Caco-2 (cell line): Measurements from ENCODE around the gene DPY30. TPM values are rescaled to one million over a fixed set of nuclear protein-coding genes. Genes with fewer than 3 reads are reported as not detected.

Source experiments
- BruUV-seq: library from RNA; stranded (reverse); fragments of 400-500 nt; replicated peaks from 2 replicates; lab custom pipeline; 2021; lab: Mats Ljungman, UMichigan
- CTCF ChIA-PET: fragments of 300-600 bp; sonication (Branson Sonifier 250); formaldehyde crosslinking; loops from one replicate; lab custom pipeline; 2022; ENCODE audit warnings: antibody characterized with exemption; lab: Charles Lee
- POLR2A ChIA-PET: fragments of 300-600 bp; sonication (Branson Sonifier 250); formaldehyde crosslinking; loops from one replicate; lab custom pipeline; 2022; ENCODE audit warnings: antibody characterized with exemption; lab: Charles Lee
- DNase-seq, 2 experiments: peaks; one replicate each; pipeline versions ENCODE4 v3.0.0 to v3.0.0-alpha.2; 2020 to 2022
- H3K27me3 ChIP-seq: replicated peaks from 2 replicates; pipeline ENCODE4 v1.6.0; 2011; ENCODE audit warnings: low read length; ENCODE audit not compliant: control insufficient read depth, insufficient read depth
- H3K36me3 ChIP-seq: 2 replicates; pipeline ENCODE4 v1.5.1; 2011; ENCODE audit warnings: low read length; ENCODE audit not compliant: control insufficient read depth, insufficient read depth
- H3K4me1 ChIP-seq: fragments of 250-450 bp; sonication (Bioruptor Pico); 2 replicates; pipeline ENCODE4 v1.5.1; 2020; ENCODE audit warnings: mild to moderate bottlenecking
- H3K4me3 ChIP-seq: 2 replicates; pipeline ENCODE4 v1.5.1; 2011; ENCODE audit warnings: low read depth, mild to moderate bottlenecking, control low read depth, low read length
- H3K9me3 ChIP-seq: fragments of 250-450 bp; sonication (Bioruptor Pico); 2 replicates; pipeline ENCODE4 v1.5.1; 2020; ENCODE audit warnings: mild to moderate bottlenecking, moderate library complexity
- H3K27ac Mint-ChIP-seq: one replicate; pipeline ENCODE4 v1.8.0; 2022; ENCODE audit warnings: mixed read lengths; ENCODE audit not compliant: unreplicated experiment
- H3K27me3 Mint-ChIP-seq: one replicate; pipeline ENCODE4 v1.8.0; 2022; ENCODE audit warnings: mixed read lengths; ENCODE audit not compliant: insufficient read depth, unreplicated experiment
- H3K36me3 Mint-ChIP-seq: one replicate; pipeline ENCODE4 v1.8.0; 2022; ENCODE audit warnings: mild to moderate bottlenecking, mixed read lengths; ENCODE audit not compliant: insufficient read depth, unreplicated experiment
- H3K4me1 Mint-ChIP-seq: one replicate; pipeline ENCODE4 v1.8.0; 2022; ENCODE audit warnings: low read depth, mixed read lengths; ENCODE audit not compliant: unreplicated experiment
- H3K4me3 Mint-ChIP-seq: one replicate; pipeline ENCODE4 v1.8.0; 2022; ENCODE audit warnings: mild to moderate bottlenecking, moderate library complexity, mixed read lengths; ENCODE audit not compliant: unreplicated experiment
- H3K9me3 Mint-ChIP-seq: one replicate; pipeline ENCODE4 v1.8.0; 2022; ENCODE audit warnings: mixed read lengths; ENCODE audit not compliant: unreplicated experiment
- CTCF ChIP-seq, 2 experiments: fragments of 200-600 bp in 1 of 2; IDR thresholded peaks; 1 replicate in 1 of 2; 2 replicates in 1 of 2; pipeline versions ENCODE4 v1.5.1 to v1.8.0; 2011 to 2022; ENCODE audit warnings: antibody characterized with exemption in 1 of 2, control low read depth in 1 of 2, inconsistent platforms in 1 of 2, low read depth in 1 of 2, low read length in 1 of 2, mild to moderate bottlenecking in 1 of 2, moderate library complexity in 1 of 2; ENCODE audit not compliant: insufficient read depth in 1 of 2, severe bottlenecking in 1 of 2, unreplicated experiment in 1 of 2
- intact Hi-C: fragments of 100-400 bp; cut with micrococcal nuclease; formaldehyde crosslinking; loops from one replicate; pipeline ENCODE4 v1.10.0; 2022; ENCODE audit not compliant: unreplicated experiment
- total RNA-seq: library from RNA; stranded (reverse); gene quantifications from 2 replicates; pipeline ENCODE4 v1.2.3, GENCODE V29; 2022

Gene DPY30
- total RNA-seq, 1 experiment from 2014 or later, result 136 TPM

GRCh38 chr2:32061973-32062861 lies 22.6 kb upstream of the DPY30 start:
- H3K36me3 Mint-ChIP-seq, result peaks cover 14% of the 10 kb centered on the region
- H3K27me3 Mint-ChIP-seq, result no peaks in the 10 kb centered on the region

GRCh38 chr2:32061430-32061829 lies 21.8 kb upstream of the DPY30 start:
- BruUV-seq, result no TSS peak
- no peak for TF ChIP-seq CTCF (IDR thresholded peaks at IDR 0.05; ENCODE audit: insufficient read depth in 1 of 2, low read depth in 1 of 2, low read length in 1 of 2, severe bottlenecking in 1 of 2, unreplicated experiment in 1 of 2)
- intact Hi-C loops, result loop anchor here (10.0 kb wide), 1 partner anchor 293 kb away; the partner anchor contains the start of gene BIRC6
- Mint-ChIP-seq H3K36me3 (peaks cover 12% of the 10 kb centered on the region), H3K4me1 (peaks cover 7% of the 10 kb centered on the region), H3K27ac (peak overlapping the region; percentile 78), H3K4me3 (peak overlapping the region; percentile 33), H3K27me3 (no peaks in the 10 kb centered on the region), H3K9me3 (no peaks in the 10 kb centered on the region)
- ChIA-PET CTCF (no interaction called here), POLR2A (interaction anchor here (2.8 to 3.5 kb wide), 2 partner anchors 12 to 22 kb away, joined by 41 to 79 read pairs; partner anchors contain the start of gene DPY30)
- DNase-seq, result no peak
- Histone ChIP-seq H3K9me3 (no peaks in the 10 kb centered on the region), H3K4me1 (no peaks in the 10 kb centered on the region; the same call in 1 of the 2 replicates), H3K27me3 (no peaks in the 10 kb centered on the region), H3K36me3 (no peaks in the 10 kb centered on the region), H3K4me3 (no peak overlapping the region)

More at GRCh38 chr2:32061973-32062861, 22.6 kb upstream of the DPY30 start:
- ChIA-PET POLR2A (interaction anchor here (1.4 to 3.5 kb wide), 4 partner anchors 12 to 104 kb away, joined by 9 to 79 read pairs (median 30); partner anchors contain the start of genes DPY30 and SLC30A6), CTCF (interaction anchor here (1.2 to 3.2 kb wide), 3 partner anchors 12 to 56 kb away, joined by 5 to 18 read pairs (median 13); partner anchors contain the start of gene DPY30)
- no peak for TF ChIP-seq CTCF (IDR thresholded peaks at IDR 0.05; ENCODE audit: insufficient read depth in 1 of 2, low read depth in 1 of 2, low read length in 1 of 2, severe bottlenecking in 1 of 2, unreplicated experiment in 1 of 2)
- Mint-ChIP-seq H3K4me3 (peak overlapping the region; percentile 71), H3K4me1 (peaks cover 7% of the 10 kb centered on the region), H3K9me3 (no peaks in the 10 kb centered on the region), H3K27ac (peak overlapping the region; percentile 78)
- Histone ChIP-seq H3K9me3 (no peaks in the 10 kb centered on the region), H3K27me3 (no peaks in the 10 kb centered on the region), H3K36me3 (no peaks in the 10 kb centered on the region), H3K4me3 (peak overlapping the region; percentile 49), H3K4me1 (no peaks in the 10 kb centered on the region; the same call in 1 of the 2 replicates)
- intact Hi-C loops, result loop anchor here (2.0 to 10.0 kb wide), 3 partner anchors 75 to 293 kb away; partner anchors contain the start of genes BIRC6 and SLC30A6
- BruUV-seq, result no TSS peak
- peak; percentile 45 to 52 for DNase-seq

- no peak overlapping the region for H3K27ac Mint-ChIP-seq
- BruUV-seq, result no TSS peak
- no peak for TF ChIP-seq CTCF (IDR thresholded peaks at IDR 0.05; ENCODE audit: insufficient read depth in 1 of 2, low read depth in 1 of 2, low read length in 1 of 2, severe bottlenecking in 1 of 2, unreplicated experiment in 1 of 2)
- peaks cover 7% of the 10 kb centered on the region for H3K36me3 Mint-ChIP-seq
- no peaks in the 10 kb centered on the region; the same call in 1 of the 2 replicates for H3K4me1 ChIP-seq
- no peaks in the 10 kb centered on the region for H3K36me3 ChIP-seq
- no peak overlapping the region for H3K4me3 Mint-ChIP-seq
- no peaks in the 10 kb centered on the region for H3K9me3 ChIP-seq
- CTCF ChIA-PET, result no interaction called here
- intact Hi-C loops, result loop anchor here (10.0 kb wide), 1 partner anchor 295 kb away; the partner anchor contains the start of gene BIRC6
- no peak for DNase-seq
- H3K4me3 ChIP-seq, result no peak overlapping the region
- POLR2A ChIA-PET, result no interaction called here
- no peaks in the 10 kb centered on the region for H3K27me3 Mint-ChIP-seq
- no peaks in the 10 kb centered on the region for H3K9me3 Mint-ChIP-seq
- H3K27me3 ChIP-seq, result no peaks in the 10 kb centered on the region
- H3K4me1 Mint-ChIP-seq, result peaks cover 7% of the 10 kb centered on the region
Measured at GRCh38 chr2:32060266-32060665, 20.7 kb upstream of the DPY30 start.
